ENCODE results near the gene ERC1.

ERC1 gene

DNA sequence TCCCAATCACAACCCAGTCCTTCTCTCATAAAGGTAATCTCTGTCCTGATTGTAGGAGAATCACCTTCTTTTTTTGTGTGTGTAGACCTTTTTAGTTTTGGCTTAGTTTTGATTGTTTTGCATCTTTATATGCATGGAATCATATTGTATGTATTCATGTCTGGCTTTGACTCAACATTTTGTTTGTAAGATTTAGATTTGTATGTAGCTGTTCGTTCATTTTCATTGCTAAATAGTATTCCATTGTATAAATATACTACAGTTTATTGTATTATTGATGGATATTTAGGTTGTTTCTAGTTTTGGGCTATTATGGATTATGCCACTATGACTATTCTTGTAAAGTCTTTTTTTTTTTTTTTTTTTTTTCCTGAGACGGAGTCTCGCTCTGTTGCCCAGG is 10.5 kb downstream of the ERC1 start:
- Histone ChIP-seq H3K4me1 (ENCODE audit: control insufficient read depth, insufficient read depth, low read length) (no peaks in the 10 kb centered on the region; the same call in 1 of the 2 replicates), H3K4me3 (ENCODE audit: low read length) (no peak overlapping the region), H3K27ac (ENCODE audit: low read length) (no peak overlapping the region), H3K27me3 (ENCODE audit: control insufficient read depth, insufficient read depth, low read length) (no peaks in the 10 kb centered on the region), H3K36me3 (ENCODE audit: control insufficient read depth, insufficient read depth, low read length) (no peaks in the 10 kb centered on the region), H3K9me3 (ENCODE audit: control insufficient read depth, insufficient read depth, low read length) (no peaks in the 10 kb centered on the region)
- no CpG with 5 or more reads among the region's 3 CpGs for WGBS (ENCODE audit: insufficient coverage, insufficient read length)
- DNase-seq (ENCODE audit: low read depth, low spot score) = no peak

DNA sequence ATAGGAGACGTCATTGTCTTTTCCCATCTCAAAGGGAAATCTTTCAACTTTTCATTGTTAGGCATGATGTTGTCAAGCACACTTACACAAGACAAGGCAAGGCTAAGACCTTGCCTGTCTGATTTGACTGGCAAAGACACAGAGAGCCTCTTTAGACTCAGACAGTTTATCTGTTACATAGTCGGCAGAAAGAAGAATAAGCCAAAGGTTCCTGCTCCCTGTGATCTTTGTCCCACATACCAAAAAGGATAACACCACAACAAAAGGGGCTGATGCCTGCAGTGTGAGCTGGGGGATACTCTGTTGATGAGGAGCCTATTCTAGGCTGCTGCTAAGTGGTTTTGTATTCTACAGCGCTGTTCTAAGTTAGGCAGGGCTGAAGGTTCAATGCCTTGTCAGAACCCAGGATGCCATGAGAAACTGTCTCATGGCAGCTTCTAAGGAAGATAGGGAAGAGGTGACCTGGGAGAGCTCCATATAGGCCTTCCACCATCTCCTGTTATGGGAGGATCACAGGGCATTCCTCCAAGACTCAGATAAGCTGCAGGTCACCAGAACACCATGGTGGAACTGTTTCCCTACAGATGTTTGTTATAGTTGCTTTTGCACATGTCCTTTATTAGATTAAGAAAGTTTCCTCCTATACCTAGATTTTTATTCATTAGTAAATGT is 12.7 kb downstream of the ERC1 start:
- Histone ChIP-seq H3K36me3 (ENCODE audit: control insufficient read depth, insufficient read depth, low read length) (no peaks in the 10 kb centered on the region), H3K4me1 (ENCODE audit: control insufficient read depth, insufficient read depth, low read length) (no peaks in the 10 kb centered on the region; the same call in 1 of the 2 replicates), H3K4me3 (ENCODE audit: low read length) (no peak overlapping the region), H3K9me3 (ENCODE audit: control insufficient read depth, insufficient read depth, low read length) (no peaks in the 10 kb centered on the region), H3K27me3 (ENCODE audit: control insufficient read depth, insufficient read depth, low read length) (no peaks in the 10 kb centered on the region), H3K27ac (ENCODE audit: low read length) (no peak overlapping the region)
- DNase-seq (ENCODE audit: low read depth, low spot score) = no peak
- WGBS (ENCODE audit: insufficient coverage, insufficient read length) = no CpG with 5 or more reads among the region's 3 CpGs

DNA sequence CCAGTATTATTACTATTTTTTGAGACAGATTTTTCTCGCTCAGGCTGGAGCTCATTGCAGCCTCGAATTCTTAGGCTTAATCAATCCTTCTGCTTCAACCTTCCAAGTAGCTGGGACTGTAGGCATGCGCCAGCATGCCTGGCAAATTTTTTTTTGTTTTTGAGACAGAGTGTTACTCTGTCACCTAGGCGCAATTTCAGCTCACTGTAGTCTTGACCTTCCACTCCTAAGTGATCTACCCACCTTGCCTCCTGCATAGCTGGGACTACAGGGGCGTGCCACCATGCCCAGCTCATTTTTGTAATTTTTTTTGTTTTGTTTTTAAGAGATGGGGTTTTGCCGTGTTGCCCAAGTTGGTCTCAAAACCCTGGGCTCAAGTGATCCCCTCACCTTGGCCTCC is 15.2 kb downstream of the ERC1 start:
- no peak for DNase-seq (ENCODE audit: low read depth, low spot score)
- Histone ChIP-seq H3K4me1 (ENCODE audit: control insufficient read depth, insufficient read depth, low read length) (no peaks in the 10 kb centered on the region; the same call in 1 of the 2 replicates), H3K9me3 (ENCODE audit: control insufficient read depth, insufficient read depth, low read length) (no peaks in the 10 kb centered on the region), H3K27ac (ENCODE audit: low read length) (no peak overlapping the region), H3K36me3 (ENCODE audit: control insufficient read depth, insufficient read depth, low read length) (no peaks in the 10 kb centered on the region), H3K4me3 (ENCODE audit: low read length) (no peak overlapping the region), H3K27me3 (ENCODE audit: control insufficient read depth, insufficient read depth, low read length) (no peaks in the 10 kb centered on the region)
- no CpG with 5 or more reads among the region's 6 CpGs for WGBS (ENCODE audit: insufficient coverage, insufficient read length)

DNA sequence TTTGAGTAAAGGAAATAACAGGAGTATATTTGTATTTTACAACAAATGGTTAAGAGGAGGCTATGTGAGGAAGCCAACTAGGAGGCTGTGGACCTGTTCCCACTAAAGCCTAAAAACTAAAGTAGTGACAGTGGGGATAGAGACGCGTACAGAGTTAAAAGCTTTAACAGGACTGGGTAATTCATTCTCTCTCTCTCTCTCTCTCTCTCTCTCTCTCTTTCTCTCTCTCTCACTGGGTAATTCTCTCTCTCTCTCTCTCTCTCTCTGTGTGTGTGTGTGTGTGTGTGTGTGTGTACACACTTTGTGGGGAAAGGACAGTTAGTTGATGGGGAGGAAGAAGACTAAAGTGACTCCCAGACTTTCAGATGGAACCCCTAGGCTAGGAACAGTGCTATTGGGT is 16.3 kb downstream of the ERC1 start:
- Histone ChIP-seq H3K9me3 (ENCODE audit: control insufficient read depth, insufficient read depth, low read length) (no peaks in the 10 kb centered on the region), H3K4me3 (ENCODE audit: low read length) (no peak overlapping the region), H3K36me3 (ENCODE audit: control insufficient read depth, insufficient read depth, low read length) (no peaks in the 10 kb centered on the region), H3K27ac (ENCODE audit: low read length) (no peak overlapping the region), H3K27me3 (ENCODE audit: control insufficient read depth, insufficient read depth, low read length) (no peaks in the 10 kb centered on the region), H3K4me1 (ENCODE audit: control insufficient read depth, insufficient read depth, low read length) (no peaks in the 10 kb centered on the region; the same call in 1 of the 2 replicates)
- WGBS (ENCODE audit: insufficient coverage, insufficient read length) = no CpG with 5 or more reads among the region's 2 CpGs
- no peak for DNase-seq (ENCODE audit: low read depth, low spot score)

DNA sequence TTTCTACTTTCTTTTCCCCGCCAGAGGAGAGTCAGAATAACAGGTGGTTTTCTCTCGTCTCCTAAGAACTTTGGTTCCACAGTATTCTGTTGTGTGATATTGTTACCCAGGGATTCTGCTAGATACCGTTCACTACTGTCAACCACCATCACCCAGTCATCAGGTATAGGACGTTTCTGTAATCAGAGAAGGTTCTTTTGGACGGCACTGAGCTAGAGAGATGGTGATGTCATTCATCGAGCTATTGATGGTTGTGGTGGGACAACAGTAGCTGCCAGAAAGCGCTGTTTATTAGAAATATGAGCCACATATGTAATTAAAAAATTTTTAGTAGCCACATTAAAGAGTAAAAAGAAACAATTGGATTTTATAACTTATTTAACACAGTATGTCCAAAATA is 17.0 kb downstream of the ERC1 start:
- Histone ChIP-seq H3K27ac (ENCODE audit: low read length) (no peak overlapping the region), H3K4me3 (ENCODE audit: low read length) (no peak overlapping the region), H3K9me3 (ENCODE audit: control insufficient read depth, insufficient read depth, low read length) (no peaks in the 10 kb centered on the region), H3K4me1 (ENCODE audit: control insufficient read depth, insufficient read depth, low read length) (no peaks in the 10 kb centered on the region; the same call in 1 of the 2 replicates), H3K27me3 (ENCODE audit: control insufficient read depth, insufficient read depth, low read length) (no peaks in the 10 kb centered on the region), H3K36me3 (ENCODE audit: control insufficient read depth, insufficient read depth, low read length) (no peaks in the 10 kb centered on the region)
- no peak for DNase-seq (ENCODE audit: low read depth, low spot score)
- no CpG with 5 or more reads among the region's 7 CpGs for WGBS (ENCODE audit: insufficient coverage, insufficient read length)

DNA sequence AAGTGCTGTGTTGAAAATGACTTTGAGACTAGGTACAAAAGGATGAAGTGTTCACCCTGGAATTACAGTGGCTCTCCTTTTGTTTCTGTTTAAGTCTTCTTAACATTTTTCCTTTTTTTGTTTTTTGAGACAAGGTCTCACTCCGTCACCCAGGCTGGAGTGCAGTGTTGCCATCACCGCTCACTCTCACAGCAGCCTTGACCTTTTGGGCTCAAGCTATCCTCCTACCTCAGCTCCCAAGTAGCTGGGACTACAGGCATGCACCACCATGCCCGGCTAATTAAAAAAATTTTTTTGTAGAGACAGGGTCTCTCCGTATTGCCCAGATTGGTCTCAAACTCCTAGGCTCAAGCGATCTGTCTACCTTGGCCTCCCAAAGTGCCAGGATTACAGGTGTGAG is 20.1 kb downstream of the ERC1 start:
- Histone ChIP-seq H3K4me3 (ENCODE audit: low read length) (no peak overlapping the region), H3K27ac (ENCODE audit: low read length) (no peak overlapping the region), H3K36me3 (ENCODE audit: control insufficient read depth, insufficient read depth, low read length) (no peaks in the 10 kb centered on the region), H3K9me3 (ENCODE audit: control insufficient read depth, insufficient read depth, low read length) (no peaks in the 10 kb centered on the region), H3K4me1 (ENCODE audit: control insufficient read depth, insufficient read depth, low read length) (no peaks in the 10 kb centered on the region), H3K27me3 (ENCODE audit: control insufficient read depth, insufficient read depth, low read length) (no peaks in the 10 kb centered on the region)
- no CpG with 5 or more reads among the region's 5 CpGs for WGBS (ENCODE audit: insufficient coverage, insufficient read length)
- DNase-seq (ENCODE audit: low read depth, low spot score) = no peak

DNA sequence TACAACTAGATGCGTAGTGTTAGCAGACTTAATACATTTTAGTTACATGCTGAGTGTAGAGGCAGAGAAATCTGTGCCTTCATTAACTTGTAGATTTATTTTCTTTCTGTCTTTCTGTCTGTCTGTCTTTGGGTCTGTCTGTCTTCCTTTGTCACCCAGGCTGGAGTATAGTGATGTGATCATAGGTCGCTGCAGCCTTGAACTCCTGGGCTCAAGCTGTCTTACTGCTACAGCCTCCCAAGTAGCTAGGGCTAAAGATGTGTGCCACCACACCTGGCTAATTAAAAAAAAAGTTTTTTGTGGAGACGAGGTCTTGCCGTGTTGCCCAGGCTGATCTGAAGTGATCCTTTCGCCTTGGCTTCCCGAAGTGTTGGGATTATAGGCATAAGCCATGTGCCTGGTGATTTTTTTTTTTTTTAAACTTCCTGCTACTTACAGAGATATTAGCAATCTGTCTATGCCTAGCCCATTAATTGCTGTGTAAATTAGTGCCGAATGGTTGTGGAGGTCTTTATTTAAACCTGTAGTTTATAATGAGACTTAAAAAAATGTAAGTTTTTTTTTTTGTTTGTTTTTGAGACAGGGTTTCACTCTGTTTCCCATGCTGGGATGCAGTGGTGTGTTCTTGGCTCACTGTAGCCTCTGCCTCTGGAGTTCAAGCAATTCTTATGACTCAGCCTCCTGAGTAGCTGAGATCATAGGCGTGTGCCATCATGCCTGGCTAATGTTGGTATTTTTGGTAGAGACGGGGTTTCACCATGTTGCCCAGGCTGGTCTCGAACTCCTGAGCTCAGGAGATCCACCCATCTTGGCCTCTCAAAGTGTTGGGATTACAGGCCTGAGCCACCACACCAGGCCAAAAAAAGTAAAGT is 22.8 kb downstream of the ERC1 start:
- no peak overlapping the region for H3K27ac ChIP-seq (ENCODE audit: low read length)

DNA sequence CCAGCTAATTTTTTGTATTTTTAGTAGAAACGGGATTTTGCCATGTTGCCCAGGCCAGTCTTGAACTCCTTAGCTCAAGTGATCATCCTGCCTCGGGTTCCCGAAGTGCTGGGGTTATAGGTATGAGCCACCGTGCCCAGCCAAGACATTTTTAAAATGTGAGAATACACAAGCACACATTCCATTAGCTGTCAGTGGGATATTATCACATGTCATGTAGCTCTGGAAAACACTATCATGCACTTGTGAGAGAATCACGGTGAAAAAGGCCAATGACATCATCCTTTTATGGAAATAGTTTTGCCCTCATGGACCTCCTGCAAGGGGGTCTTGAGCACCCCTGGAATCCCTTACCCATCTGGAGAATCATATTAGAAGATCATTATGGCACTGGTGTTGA is 28.3 kb downstream of the ERC1 start:
- no peaks in the 10 kb centered on the region for H3K36me3 ChIP-seq (ENCODE audit: control insufficient read depth, insufficient read depth, low read length)
- DNase-seq (ENCODE audit: low read depth, low spot score) = no peak
- H3K27me3 ChIP-seq (ENCODE audit: control insufficient read depth, insufficient read depth, low read length) = no peaks in the 10 kb centered on the region
- no peaks in the 10 kb centered on the region for H3K9me3 ChIP-seq (ENCODE audit: control insufficient read depth, insufficient read depth, low read length)
- no peak overlapping the region for H3K27ac ChIP-seq (ENCODE audit: low read length)
- WGBS (ENCODE audit: insufficient coverage, insufficient read length) = no CpG with 5 or more reads among the region's 5 CpGs
- H3K4me1 ChIP-seq (ENCODE audit: control insufficient read depth, insufficient read depth, low read length) = no peaks in the 10 kb centered on the region
- no peak overlapping the region for H3K4me3 ChIP-seq (ENCODE audit: low read length)

More for the DNA sequence above, 22.8 kb downstream of the ERC1 start:
- DNase-seq (ENCODE audit: low read depth, low spot score) = no peak
- Histone ChIP-seq H3K9me3 (ENCODE audit: control insufficient read depth, insufficient read depth, low read length) (no peaks in the 10 kb centered on the region), H3K36me3 (ENCODE audit: control insufficient read depth, insufficient read depth, low read length) (no peaks in the 10 kb centered on the region), H3K4me3 (ENCODE audit: low read length) (no peak overlapping the region), H3K27me3 (ENCODE audit: control insufficient read depth, insufficient read depth, low read length) (no peaks in the 10 kb centered on the region), H3K4me1 (ENCODE audit: control insufficient read depth, insufficient read depth, low read length) (no peaks in the 10 kb centered on the region)
- no CpG with 5 or more reads among the region's 10 CpGs for WGBS (ENCODE audit: insufficient coverage, insufficient read length)

DNA sequence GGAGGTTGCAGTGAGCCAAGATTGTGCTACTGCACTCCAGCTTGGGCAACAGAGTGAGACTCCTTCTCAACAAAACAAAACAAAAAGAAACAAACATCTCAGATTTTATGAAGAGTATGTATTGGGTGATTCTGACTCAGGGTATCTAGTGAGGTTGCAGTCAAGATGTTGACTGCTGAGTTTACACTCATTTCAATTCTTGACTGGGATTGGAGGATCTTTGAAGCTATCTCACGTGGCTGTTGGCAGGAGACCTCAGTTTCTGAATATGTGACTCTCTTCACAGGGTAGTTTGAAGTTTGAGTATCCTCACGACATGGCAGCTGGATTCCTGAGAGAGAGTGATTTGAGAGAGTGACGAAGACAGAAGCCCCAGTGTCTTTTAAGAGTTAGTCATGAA is 29.4 kb downstream of the ERC1 start:
- no peaks in the 10 kb centered on the region for H3K27me3 ChIP-seq (ENCODE audit: control insufficient read depth, insufficient read depth, low read length)
- no peak for DNase-seq (ENCODE audit: low read depth, low spot score)
- H3K4me1 ChIP-seq (ENCODE audit: control insufficient read depth, insufficient read depth, low read length) = no peaks in the 10 kb centered on the region
- H3K27ac ChIP-seq (ENCODE audit: low read length) = no peak overlapping the region
- H3K4me3 ChIP-seq (ENCODE audit: low read length) = no peak overlapping the region
- no peaks in the 10 kb centered on the region for H3K9me3 ChIP-seq (ENCODE audit: control insufficient read depth, insufficient read depth, low read length)
- WGBS (ENCODE audit: insufficient coverage, insufficient read length) = no CpG with 5 or more reads among the region's 3 CpGs
- no peaks in the 10 kb centered on the region for H3K36me3 ChIP-seq (ENCODE audit: control insufficient read depth, insufficient read depth, low read length)

DNA sequence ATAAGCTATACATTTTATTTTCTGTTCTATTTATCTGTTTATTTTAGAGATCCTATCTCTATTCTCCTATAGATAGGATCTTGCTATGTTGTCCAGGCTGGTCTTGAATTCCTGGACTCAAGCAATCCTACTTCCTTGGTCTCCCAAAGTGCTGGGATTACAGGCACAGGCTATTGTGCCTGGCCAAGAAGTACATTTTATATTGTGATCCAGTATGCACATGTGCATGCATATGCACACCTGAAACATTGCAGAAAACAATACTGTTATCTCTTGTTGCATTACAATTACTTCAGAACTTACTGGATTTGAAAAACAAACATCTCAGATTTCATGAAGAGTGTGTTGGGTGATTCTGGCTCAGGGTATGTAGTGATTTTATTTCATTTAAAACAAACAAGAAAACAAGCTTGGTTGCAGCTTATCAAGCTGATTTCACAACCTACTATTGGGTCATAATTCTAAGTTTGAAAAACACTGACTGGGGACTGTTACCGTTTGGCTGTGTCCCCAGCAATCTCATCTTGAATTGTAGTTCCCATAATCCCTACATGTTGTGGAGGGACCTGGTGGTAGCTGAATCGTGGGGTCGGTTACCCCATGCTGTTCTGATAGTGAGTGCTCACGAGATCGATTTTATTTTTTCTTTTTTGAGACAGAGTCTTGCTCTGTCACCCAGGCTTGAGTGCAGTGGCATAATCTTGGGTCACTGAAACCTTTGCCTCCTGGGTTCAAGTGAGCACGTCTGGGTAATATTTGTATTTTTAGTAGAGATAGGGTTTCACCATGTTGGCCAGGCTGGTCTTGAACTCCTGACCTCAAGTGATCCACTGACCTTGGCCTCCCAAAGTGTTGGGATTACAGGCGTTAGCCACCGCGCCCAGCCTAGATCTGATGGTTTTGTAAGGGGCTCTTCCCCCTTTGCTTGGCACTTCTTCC is 31.3 kb downstream of the ERC1 start:
- Histone ChIP-seq H3K27ac (ENCODE audit: low read length) (no peak overlapping the region), H3K9me3 (ENCODE audit: control insufficient read depth, insufficient read depth, low read length) (no peaks in the 10 kb centered on the region), H3K36me3 (ENCODE audit: control insufficient read depth, insufficient read depth, low read length) (no peaks in the 10 kb centered on the region), H3K4me3 (ENCODE audit: low read length) (no peak overlapping the region), H3K4me1 (ENCODE audit: control insufficient read depth, insufficient read depth, low read length) (no peaks in the 10 kb centered on the region), H3K27me3 (ENCODE audit: control insufficient read depth, insufficient read depth, low read length) (no peaks in the 10 kb centered on the region)
- WGBS (ENCODE audit: insufficient coverage, insufficient read length) = no CpG with 5 or more reads among the region's 9 CpGs
- no peak for DNase-seq (ENCODE audit: low read depth, low spot score)

Measured in iPS DF 6.9 (cell line).